IMR-90 (cell line): Measurements from ENCODE around the gene CTBP1. TPM values are rescaled to one million over a fixed set of nuclear protein-coding genes. Genes with fewer than 3 reads are reported as not detected.

Experiments
- ATAC-seq: fragments of 200-7000 bp; cut with Tn5 transposase; 2 replicates; pipeline ENCODE4 v1.9.1; 2020; ENCODE audit warnings: low read depth, mild to moderate bottlenecking, moderate library complexity
- BruUV-seq: library from RNA; stranded (reverse); fragments of 400-500 nt; replicated peaks from 2 replicates; lab custom pipeline; 2021; lab: Mats Ljungman, UMichigan
- CTCF ChIA-PET: fragments of 300-600 bp; formaldehyde crosslinking; extraction: SDS; loops from one replicate; lab custom pipeline; 2021; ENCODE audit warnings: antibody characterized with exemption; lab: Yijun Ruan, JAX
- POLR2A ChIA-PET: fragments of 300-600 bp; sonication (Branson Sonifier 250); formaldehyde crosslinking; loops from one replicate; lab custom pipeline; 2022; ENCODE audit warnings: antibody characterized with exemption; ENCODE audit not compliant: unreplicated experiment; lab: Charles Lee
- DNase-seq: peaks from one replicate; pipeline ENCODE4 v3.0.0; 2013
- H2AFZ ChIP-seq: replicated peaks from 2 replicates; pipeline ENCODE3; 2013; ENCODE audit warnings: low read length, mild to moderate bottlenecking; ENCODE audit not compliant: poor library complexity
- H2AK5ac ChIP-seq: 2 replicates; pipeline ENCODE4 v1.6.1; 2013; ENCODE audit warnings: low read depth, low read length, inconsistent platforms
- H2AK9ac ChIP-seq: replicated peaks from 2 replicates; pipeline ENCODE3; 2013; ENCODE audit warnings: mild to moderate bottlenecking, low read depth, low read length, moderate library complexity; ENCODE audit not compliant: poor library complexity
- H2BK120ac ChIP-seq: 2 replicates; pipeline ENCODE4 v1.6.1; 2013; ENCODE audit warnings: low read depth, low read length, inconsistent platforms
- H2BK15ac ChIP-seq: 3 replicates; pipeline ENCODE4 v1.6.1; 2013; ENCODE audit warnings: low read depth, low read length, inconsistent platforms
- H2BK20ac ChIP-seq: 2 replicates; pipeline ENCODE4 v1.6.1; 2013; ENCODE audit warnings: low read depth, mild to moderate bottlenecking, inconsistent platforms, low read length, moderate library complexity
- H2BK5ac ChIP-seq: 2 replicates; pipeline ENCODE4 v1.6.1; 2013; ENCODE audit warnings: mild to moderate bottlenecking, low read depth, low read length, inconsistent platforms; ENCODE audit not compliant: poor library complexity, severe bottlenecking
- H3K14ac ChIP-seq: replicated peaks from 2 replicates; pipeline ENCODE4 v1.6.1; 2013; ENCODE audit warnings: low read depth, low read length, inconsistent platforms
- H3K18ac ChIP-seq: 2 replicates; pipeline ENCODE4 v1.6.1; 2013; ENCODE audit warnings: low read depth, low read length, control low read depth
- H3K23ac ChIP-seq: 2 replicates; pipeline ENCODE4 v1.6.1; 2013; ENCODE audit warnings: low read depth, low read length, inconsistent platforms
- H3K27ac ChIP-seq: 2 replicates; pipeline ENCODE4 v1.5.1; 2013; ENCODE audit warnings: mild to moderate bottlenecking, control low read depth, low read length; ENCODE audit not compliant: insufficient read depth
- H3K27me3 ChIP-seq: 2 replicates; pipeline ENCODE4 v1.6.1; 2013; ENCODE audit warnings: low read length; ENCODE audit not compliant: control insufficient read depth, insufficient read depth
- H3K36me3 ChIP-seq: 2 replicates; pipeline ENCODE4 v1.6.1; 2013; ENCODE audit warnings: low read length, mixed read lengths; ENCODE audit not compliant: control insufficient read depth, insufficient read depth
- H3K4ac ChIP-seq: 2 replicates; pipeline ENCODE4 v1.6.1; 2013; ENCODE audit warnings: low read depth, low read length, inconsistent platforms
- H3K4me1 ChIP-seq: 2 replicates; pipeline ENCODE4 v1.6.1; 2013; ENCODE audit warnings: low read length, mixed read lengths; ENCODE audit not compliant: control insufficient read depth, insufficient read depth
- H3K4me2 ChIP-seq: 2 replicates; pipeline ENCODE4 v1.6.1; 2013; ENCODE audit warnings: low read depth, mild to moderate bottlenecking, control low read depth, low read length, moderate library complexity
- H3K4me3 ChIP-seq: 2 replicates; pipeline ENCODE4 v1.5.1; 2013; ENCODE audit warnings: low read depth, mild to moderate bottlenecking, control low read depth, low read length, moderate library complexity; ENCODE audit not compliant: insufficient read depth
- H3K56ac ChIP-seq: 2 replicates; pipeline ENCODE4 v1.6.1; 2013; ENCODE audit warnings: low read length, inconsistent platforms; ENCODE audit not compliant: insufficient read depth; ENCODE audit errors: extremely low read depth
- H3K79me1 ChIP-seq, 2 experiments: 2 replicates each; pipeline ENCODE4 v1.6.1; 2013; ENCODE audit warnings: low read length in 2 of 2, inconsistent platforms in 1 of 2, low read depth in 1 of 2
- H3K9ac ChIP-seq: 2 replicates; pipeline ENCODE4 v1.6.1; 2013; ENCODE audit warnings: low read depth, low read length, control low read depth
- H3K9me1 ChIP-seq: 2 replicates; pipeline ENCODE4 v1.6.1; 2013; ENCODE audit warnings: low read length, inconsistent platforms; ENCODE audit not compliant: insufficient read depth
- H3K9me3 ChIP-seq: 2 replicates; pipeline ENCODE4 v1.6.1; 2013; ENCODE audit warnings: low read length; ENCODE audit not compliant: control insufficient read depth, insufficient read depth
- H4K20me1 ChIP-seq: 2 replicates; pipeline ENCODE4 v1.6.1; 2013; ENCODE audit warnings: low read length, inconsistent platforms; ENCODE audit not compliant: insufficient read depth
- H4K5ac ChIP-seq: 2 replicates; pipeline ENCODE4 v1.6.1; 2013; ENCODE audit warnings: mild to moderate bottlenecking, low read depth, low read length, control low read depth
- H4K8ac ChIP-seq, 2 experiments: 2 replicates each; pipeline ENCODE4 v1.6.1; 2013; ENCODE audit warnings: low read depth in 2 of 2, low read length in 2 of 2, control low read depth in 1 of 2, inconsistent platforms in 1 of 2
- H4K91ac ChIP-seq: 2 replicates; pipeline ENCODE4 v1.6.1; 2013; ENCODE audit warnings: low read depth, low read length, inconsistent platforms; ENCODE audit not compliant: insufficient read depth
- CHD1 ChIP-seq: IDR thresholded peaks from 2 replicates; pipeline ENCODE4 v1.6.1; 2012; ENCODE audit warnings: low read depth, low read length, improper control_type of control experiment
- MAFK ChIP-seq: IDR thresholded peaks from 2 replicates; pipeline ENCODE4 v1.6.1; 2012; ENCODE audit warnings: low read depth, low read length, improper control_type of control experiment
- MAZ ChIP-seq: IDR thresholded peaks from 2 replicates; pipeline ENCODE4 v1.6.1; 2012; ENCODE audit warnings: low read depth, mild to moderate bottlenecking, low read length, improper control_type of control experiment, moderate library complexity, borderline replicate concordance
- MXI1 ChIP-seq: IDR thresholded peaks from 2 replicates; pipeline ENCODE4 v1.6.1; 2012; ENCODE audit warnings: low read depth, mild to moderate bottlenecking, low read length, moderate library complexity, borderline replicate concordance
- NFE2L2 ChIP-seq: fragments of 150-350 bp; IDR thresholded peaks from 2 replicates; pipeline ENCODE4 v1.6.1; 2016; ENCODE audit warnings: low read depth, mild to moderate bottlenecking, low read length
- RAD21 ChIP-seq: IDR thresholded peaks from 2 replicates; pipeline ENCODE4 v1.6.1; 2012; ENCODE audit warnings: low read length, improper control_type of control experiment
- RCOR1 ChIP-seq: IDR thresholded peaks from 2 replicates; pipeline ENCODE4 v1.6.1; 2012; ENCODE audit warnings: mild to moderate bottlenecking, low read length, improper control_type of control experiment; ENCODE audit not compliant: insufficient replicate concordance
- RFX5 ChIP-seq: IDR thresholded peaks from 2 replicates; pipeline ENCODE4 v1.8.0; 2012; ENCODE audit warnings: low read depth, mild to moderate bottlenecking, low read length, moderate library complexity
- WGBS, 2 experiments: methylation state at CpG; one replicate each; pipeline versions ENCODE4 v1.1.5 to v1.1.7; 2013; ENCODE audit warnings: missing lambda C conversion rate in 2 of 2; ENCODE audit not compliant: insufficient read length in 1 of 2; ENCODE audit errors: extremely low coverage in 2 of 2; 5-methylcytosine and 5-hydroxymethylcytosine counted together
- dilution Hi-C: fragments of 300-500 bp; cut with HindIII; formaldehyde crosslinking; loops from one replicate; pipeline ENCODE4 v1.14.3; 2018; ENCODE audit warnings: low sequenced_read_pairs; ENCODE audit not compliant: unreplicated experiment
- in situ Hi-C: fragments of 300-500 bp; cut with MboI; formaldehyde crosslinking; loops from 3 replicates; pipeline ENCODE4 v1.14.3; 2019; ENCODE audit warnings: low sequenced_read_pairs, inconsistent platforms, mixed read lengths
- intact Hi-C: fragments of 100-400 bp; cut with micrococcal nuclease; formaldehyde crosslinking; loops from 2 replicates; pipeline ENCODE4 v1.10.0; 2022
- polyA plus RNA-seq, 3 experiments: library from polyadenylated mRNA; depleted of rRNA; stranded (reverse); fragments of >200 nt; gene quantifications; 2 replicates each; pipeline ENCODE4 v1.2.3, GENCODE V29; 2012; ENCODE audit warnings: low replicate concordance in 1 of 3
- total RNA-seq: library from RNA; depleted of rRNA; stranded (reverse); fragments of >200 nt; gene quantifications from 2 replicates; pipeline ENCODE4 v1.2.3, GENCODE V29; 2012
- TF ChIP-seq, protein P1 (sequence below): fragments of 150-350 bp; IDR thresholded peaks from 2 replicates; pipeline ENCODE4 v1.6.1; 2016; ENCODE audit warnings: low read depth, mild to moderate bottlenecking, low read length, moderate library complexity, borderline replicate concordance

Gene CTBP1
- total and polyA plus RNA-seq, 2 of the 4 experiments (the other 2 are of a cell fraction), result 147 to 212 TPM

- in situ Hi-C loops, result no loop called here
Measured at GRCh38 chr4:1245481-1246051, 3.4 kb downstream of the CTBP1 start.

More at GRCh38 chr4:1245481-1246051, 3.4 kb downstream of the CTBP1 start:
- Histone ChIP-seq H3K9me3 (no peaks in the 10 kb centered on the region; the same call in 1 of the 2 replicates), H4K5ac (no peak overlapping the region), H3K4me3 (no peak overlapping the region), H3K23ac (no peak overlapping the region), H2AFZ (no peak overlapping the region), H3K27me3 (no peaks in the 10 kb centered on the region), H3K79me1 (peaks cover 10 to 61% of the 10 kb centered on the region in 2 experiments), H3K9ac (no peak overlapping the region), H3K27ac (no peak overlapping the region), H3K4me2 (no peak overlapping the region), H2BK120ac (no peak overlapping the region), H3K4me1 (peaks cover 19% of the 10 kb centered on the region), H3K14ac (no peak overlapping the region), H4K91ac (no peak overlapping the region), H2BK20ac (no peak overlapping the region), H2BK5ac (no peak overlapping the region), H4K8ac (no peak overlapping the region), H2AK9ac (no peak overlapping the region), H3K56ac (no peak overlapping the region), H2AK5ac (peak overlapping the region; percentile 12; the same call in 1 of the 2 replicates), H3K4ac (no peak overlapping the region), H3K36me3 (peaks cover 18% of the 10 kb centered on the region), H3K18ac (no peak overlapping the region), H2BK15ac (no peak overlapping the region), H3K9me1 (peaks cover 34% of the 10 kb centered on the region), H4K20me1 (peaks cover 69% of the 10 kb centered on the region)
- intact Hi-C loops, result no loop called here
- WGBS, 2 experiments, result 88% methylated on average over 11 of the region's 26 CpGs; no CpG with 5 or more reads in 1 of the 2 experiments
- DNase-seq, result no peak
- BruUV-seq, result no TSS peak
- TF ChIP-seq MAFK (no peak), MAZ (no peak), RCOR1 (no peak), RAD21 (no peak), RFX5 (no peak), CHD1 (no peak), NFE2L2 (no peak), MXI1 (no peak)
- TF ChIP-seq, protein P1, sequence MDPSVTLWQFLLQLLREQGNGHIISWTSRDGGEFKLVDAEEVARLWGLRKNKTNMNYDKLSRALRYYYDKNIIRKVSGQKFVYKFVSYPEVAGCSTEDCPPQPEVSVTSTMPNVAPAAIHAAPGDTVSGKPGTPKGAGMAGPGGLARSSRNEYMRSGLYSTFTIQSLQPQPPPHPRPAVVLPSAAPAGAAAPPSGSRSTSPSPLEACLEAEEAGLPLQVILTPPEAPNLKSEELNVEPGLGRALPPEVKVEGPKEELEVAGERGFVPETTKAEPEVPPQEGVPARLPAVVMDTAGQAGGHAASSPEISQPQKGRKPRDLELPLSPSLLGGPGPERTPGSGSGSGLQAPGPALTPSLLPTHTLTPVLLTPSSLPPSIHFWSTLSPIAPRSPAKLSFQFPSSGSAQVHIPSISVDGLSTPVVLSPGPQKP, result no peak
- ChIA-PET POLR2A (no interaction called here), CTCF (no interaction called here)
- dilution Hi-C loops, result no loop called here
- no peak for ATAC-seq
